Measurements from ENCODE around the gene C1orf232. TPM values are rescaled to one million over a fixed set of nuclear protein-coding genes. Genes with fewer than 3 reads are reported as not detected.

The C1orf232 gene
- total and polyA plus RNA-seq, 2 donors (not counting 1 experiment from before 2014, with no cell fraction given), result not detected

- Histone ChIP-seq H3K27ac (ENCODE audit: low read length in 2 of 2) (no peak overlapping the region), H3K4me1 (ENCODE audit: control insufficient read depth in 2 of 2, insufficient read depth in 2 of 2, low read length in 2 of 2) (peaks cover 19 to 22% of the 10 kb centered on the region in 2 donors), H4K20me1 (ENCODE audit: control insufficient read depth, insufficient read depth, low read length, poor library complexity, severe bottlenecking) (no peaks in the 10 kb centered on the region), H2AFZ (ENCODE audit: insufficient read depth, low read depth, low read length, poor library complexity, severe bottlenecking) (no peak overlapping the region), H3K27me3 (replicated peaks in 1 of 4; ENCODE audit: control extremely low read depth in 1 of 4, control insufficient read depth in 3 of 4, insufficient read depth in 4 of 4, low read length in 3 of 4) (peaks cover 0 to 68% (median 23%) of the 10 kb centered on the region in 4 experiments), H3K4me3 (ENCODE audit: control extremely low read depth in 1 of 5, extremely low read depth in 1 of 5, insufficient read depth in 1 of 5, low read depth in 2 of 5, low read length in 4 of 5) (no peak overlapping the region), H3K4me2 (replicated peaks; ENCODE audit: low read depth, low read length, poor library complexity, severe bottlenecking) (no peak overlapping the region), H3K79me2 (ENCODE audit: control insufficient read depth, insufficient read depth, low read length) (no peaks in the 10 kb centered on the region), H3K36me3 (replicated peaks in 1 of 2; ENCODE audit: control extremely low read depth in 1 of 2, control insufficient read depth in 1 of 2, extremely low read depth in 1 of 2, insufficient read depth in 2 of 2, low read length in 1 of 2) (no peaks in the 10 kb centered on the region), H3K9ac (ENCODE audit: low read length) (no peak overlapping the region), H3K9me3 (ENCODE audit: control extremely low read depth in 1 of 3, control insufficient read depth in 2 of 3, insufficient read depth in 1 of 3, low read length in 2 of 3) (peaks cover 0 to 3% (median 0%) of the 10 kb centered on the region in 3 donors)
- WGBS (ENCODE audit: insufficient coverage), result 100% methylated on average over 4 of the region's 5 CpGs
- no peak for TF ChIP-seq CTCF (IDR thresholded peaks at IDR 0.05)
- no peak for TF ChIP-seq EZH2 (IDR thresholded peaks at IDR 0.05; ENCODE audit: borderline replicate concordance, insufficient read depth, low read depth, low read length, poor library complexity, severe bottlenecking)
- ChIA-PET POLR2A (interaction anchor here (0.6 kb wide), 1 partner anchor 759 kb away, joined by 4 read pairs; no protein-coding TSS in a partner anchor), CTCF (interaction anchor here (0.6 kb wide), 1 partner anchor 13 kb away, joined by 3 read pairs; no protein-coding TSS in a partner anchor)
- intact Hi-C loops (cut with micrococcal nuclease), result no loop called here
- no peak for ATAC-seq (ENCODE audit: low read depth)
- Mint-ChIP-seq H3K4me1 (peaks cover 6% of the 10 kb centered on the region), H3K27ac (no peak overlapping the region), H3K9me3 (ENCODE audit: insufficient read depth) (no peaks in the 10 kb centered on the region), H3K4me3 (no peak overlapping the region), H3K27me3 (peaks cover 49% of the 10 kb centered on the region)
- no peak for DNase-seq
These were observed 10.4 kb downstream of the C1orf232 start for GRCh38 chr1:26158271-26158907.

Measured in B cell (primary cell).